ENCODE data around the gene NECTIN4. TPM values are rescaled to one million over a fixed set of nuclear protein-coding genes. Genes with fewer than 3 reads are reported as not detected.
"Not testable (repeated sequence)": the region's sequence is repeated elsewhere in the genome, so short reads cannot be mapped to it uniquely, and the experiment has no call there.

NECTIN4 gene
- total RNA-seq, 2 experiments from 2014 or later: not detected

DNA sequence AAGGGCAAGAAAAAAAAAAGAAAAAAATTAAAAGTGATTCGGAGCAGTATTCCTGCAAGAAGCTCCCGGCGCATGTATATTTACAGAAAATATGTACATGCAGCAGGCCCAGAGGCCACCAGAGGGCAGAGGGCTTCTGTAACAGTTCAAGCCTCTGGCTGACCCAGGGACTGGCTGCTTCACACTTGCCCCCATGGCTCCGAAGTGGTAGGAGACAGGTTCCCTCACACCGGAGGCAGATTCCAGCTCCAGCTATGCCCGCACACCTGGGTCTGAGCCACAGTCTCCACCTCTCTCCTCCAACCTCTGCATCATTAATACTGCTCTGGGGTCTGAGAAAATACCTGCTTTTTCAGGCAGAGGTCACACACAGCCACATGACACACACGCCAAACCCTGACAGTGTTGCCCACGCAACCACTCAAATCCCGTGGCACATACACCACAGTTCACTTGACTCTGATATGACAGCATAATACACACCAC is 17.4 kb downstream of the NECTIN4 start:
- H3K4me1 Mint-ChIP-seq (ENCODE audit: low read depth): peaks cover 60% of the 10 kb centered on the region
- POLR2A ChIA-PET: interaction anchor here (0.6 to 6.2 kb wide), 7 partner anchors 22 to 97 kb away, joined by 3 to 141 read pairs (median 5); partner anchors contain the start of genes F11R, KLHDC9 and USF1
- DNase-seq (peak; percentile 75), ATAC-seq (no peak)
- H3K27ac Mint-ChIP-seq: peak overlapping the region; percentile 26
- no peak overlapping the region for H3K4me3 Mint-ChIP-seq
- CTCF ChIA-PET: interaction anchor here (0.5 to 16.9 kb wide), 23 partner anchors 8 to 369 kb away, joined by 3 to 292 read pairs (median 6); partner anchors contain the start of genes DEDD, F11R, KLHDC9 and NECTIN4
- H3K9me3 Mint-ChIP-seq (ENCODE audit: insufficient read depth): no peaks in the 10 kb centered on the region
- no peaks in the 10 kb centered on the region for H3K27me3 Mint-ChIP-seq (ENCODE audit: low read depth)
- H3K36me3 Mint-ChIP-seq (ENCODE audit: low read depth): peaks cover 25% of the 10 kb centered on the region

- Mint-ChIP-seq H3K36me3 (ENCODE audit: low read depth) (peaks cover 32% of the 10 kb centered on the region), H3K4me3 (peak overlapping the region; percentile 92), H3K27me3 (ENCODE audit: low read depth) (no peaks in the 10 kb centered on the region), H3K27ac (peak overlapping the region; percentile 99), H3K4me1 (ENCODE audit: low read depth) (peaks cover 67% of the 10 kb centered on the region), H3K9me3 (ENCODE audit: insufficient read depth) (no peaks in the 10 kb centered on the region)
- ChIA-PET POLR2A (interaction anchor here (1.0 to 6.2 kb wide), 13 partner anchors 9 to 272 kb away, joined by 3 to 141 read pairs (median 6); partner anchors contain the start of genes DEDD, F11R, KLHDC9 and NDUFS2), CTCF (interaction anchor here (0.6 to 16.9 kb wide), 23 partner anchors 9 to 368 kb away, joined by 3 to 292 read pairs (median 7); partner anchors contain the start of genes KLHDC9, NIT1, PFDN2 and PPOX)
- DNase-seq (no peak), ATAC-seq (no peak)
Observed at GRCh38 chr1:161070761-161071160, 18.6 kb downstream of the NECTIN4 start.

- Mint-ChIP-seq H3K4me1 (ENCODE audit: low read depth) (peaks cover 71% of the 10 kb centered on the region), H3K9me3 (ENCODE audit: insufficient read depth) (no peaks in the 10 kb centered on the region), H3K36me3 (ENCODE audit: low read depth) (peaks cover 36% of the 10 kb centered on the region), H3K27me3 (ENCODE audit: low read depth) (no peaks in the 10 kb centered on the region), H3K4me3 (peak within 1 kb of the TSS; percentile 92), H3K27ac (peak within 1 kb of the TSS; percentile 99)
- DNase-seq: peak; percentile 96
- ChIA-PET CTCF (interaction anchor here (0.5 to 16.9 kb wide), 17 partner anchors 10 to 241 kb away, joined by 3 to 292 read pairs (median 9); partner anchors contain the start of genes KLHDC9, PPOX, TSTD1 and USF1), POLR2A (interaction anchor here (0.5 to 6.2 kb wide), 27 partner anchors 9 to 370 kb away, joined by 3 to 141 read pairs (median 5); partner anchors contain the start of genes CD48, DEDD, F11R and KLHDC9)
- ATAC-seq: peak; percentile 78
Observed at GRCh38 chr1:161069731-161070270, 19.6 kb downstream of the NECTIN4 start, which contains the start of gene ARHGAP30. Gene ARHGAP30, minus strand, starts transcription at chr1:161069891. Its CDS starts 267 bp downstream, at chr1:161069624.

GRCh38 chr1:161069241-161069640 is 20.1 kb downstream of the NECTIN4 start:
- H3K4me3 Mint-ChIP-seq: peak overlapping the region; percentile 92
- H3K27me3 Mint-ChIP-seq (ENCODE audit: low read depth): no peaks in the 10 kb centered on the region
- ATAC-seq: peak; percentile 3
- CTCF ChIA-PET: interaction anchor here (0.6 to 16.9 kb wide), 17 partner anchors 10 to 157 kb away, joined by 3 to 292 read pairs (median 4); partner anchors contain the start of genes DEDD, KLHDC9, PPOX and TOMM40L
- peaks cover 41% of the 10 kb centered on the region for H3K36me3 Mint-ChIP-seq (ENCODE audit: low read depth)
- H3K9me3 Mint-ChIP-seq (ENCODE audit: insufficient read depth): no peaks in the 10 kb centered on the region
- peaks cover 73% of the 10 kb centered on the region for H3K4me1 Mint-ChIP-seq (ENCODE audit: low read depth)
- POLR2A ChIA-PET: interaction anchor here (0.5 to 6.2 kb wide), 32 partner anchors 8 to 424 kb away, joined by 3 to 141 read pairs (median 4); partner anchors contain the start of genes CD48, DEDD, F11R and KLHDC9
- peak overlapping the region; percentile 99 for H3K27ac Mint-ChIP-seq
- DNase-seq: no peak

- CTCF ChIA-PET: interaction anchor here (0.6 to 16.9 kb wide), 13 partner anchors 14 to 157 kb away, joined by 3 to 292 read pairs (median 3); partner anchors contain the start of genes DEDD, KLHDC9, NDUFS2 and PPOX
- DNase-seq (peak; percentile 92), ATAC-seq (peak; percentile 73)
- POLR2A ChIA-PET: interaction anchor here (0.6 to 6.2 kb wide), 27 partner anchors 8 to 860 kb away, joined by 3 to 141 read pairs (median 4); partner anchors contain the start of genes CD48, DEDD, F11R and KLHDC9
- peaks cover 48% of the 10 kb centered on the region for H3K36me3 Mint-ChIP-seq (ENCODE audit: low read depth)
- no peaks in the 10 kb centered on the region for H3K27me3 Mint-ChIP-seq (ENCODE audit: low read depth)
- no peaks in the 10 kb centered on the region for H3K9me3 Mint-ChIP-seq (ENCODE audit: insufficient read depth)
- H3K4me1 Mint-ChIP-seq (ENCODE audit: low read depth): peaks cover 73% of the 10 kb centered on the region
- H3K4me3 Mint-ChIP-seq: peak overlapping the region; percentile 92
- H3K27ac Mint-ChIP-seq: peak overlapping the region; percentile 99
Observed at GRCh38 chr1:161068306-161069234, 20.8 kb downstream of the NECTIN4 start.

DNA sequence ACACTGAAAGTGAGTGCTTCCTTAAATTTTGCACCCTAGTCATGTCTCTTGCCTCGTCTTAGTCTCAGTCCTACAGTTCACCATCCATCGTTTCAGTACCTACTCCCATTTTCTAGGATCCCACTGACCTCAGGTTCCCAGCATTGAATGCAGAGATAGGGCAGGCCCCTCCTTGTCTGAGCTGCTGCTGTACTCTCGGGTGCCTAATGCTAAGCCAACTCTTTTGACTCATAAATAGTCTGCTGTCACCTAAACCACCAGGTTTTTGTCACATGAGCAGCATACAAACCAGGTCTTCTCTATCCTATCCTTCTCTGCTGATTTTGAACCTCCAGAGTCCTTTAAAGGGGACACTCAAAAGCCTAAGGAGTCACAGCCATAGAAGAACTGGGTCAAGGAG is 22.7 kb downstream of the NECTIN4 start:
- ChIA-PET POLR2A (interaction anchor here (1.4 kb wide), 1 partner anchor 21 kb away, joined by 6 read pairs; the partner anchor contains the start of gene USF1), CTCF (interaction anchor here (0.6 to 16.9 kb wide), 3 partner anchors 24 to 98 kb away, joined by 3 to 292 read pairs (median 114); partner anchors contain the start of genes KLHDC9, TSTD1 and USF1)
- Mint-ChIP-seq H3K27me3 (ENCODE audit: low read depth) (no peaks in the 10 kb centered on the region), H3K4me3 (peak overlapping the region; percentile 92), H3K4me1 (ENCODE audit: low read depth) (peaks cover 74% of the 10 kb centered on the region), H3K9me3 (ENCODE audit: insufficient read depth) (no peaks in the 10 kb centered on the region), H3K27ac (peak overlapping the region; percentile 99), H3K36me3 (ENCODE audit: low read depth) (peaks cover 63% of the 10 kb centered on the region)
- no peak for ATAC-seq
- no peak for DNase-seq

DNA sequence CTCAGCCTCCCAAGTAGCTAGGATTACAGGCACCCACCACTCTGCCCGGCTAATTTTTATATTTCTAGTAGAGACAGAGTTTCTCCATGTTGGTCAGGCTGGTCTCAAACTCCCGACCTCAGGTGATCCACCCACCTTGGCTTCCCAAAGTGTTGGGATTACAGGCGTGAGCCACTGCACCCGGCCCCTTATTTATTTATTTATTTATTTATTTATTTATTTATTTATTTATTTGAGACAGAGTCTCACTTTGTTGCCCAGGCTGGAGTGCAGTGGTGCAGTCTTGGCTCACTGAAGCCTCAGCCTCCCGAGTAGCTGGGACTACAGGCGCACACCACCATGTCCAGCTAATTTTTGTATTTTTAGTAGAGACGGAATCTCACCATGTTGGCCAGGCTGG is 23.7 kb downstream of the NECTIN4 start:
- Mint-ChIP-seq H3K36me3 (ENCODE audit: low read depth) (peaks cover 70% of the 10 kb centered on the region), H3K4me3 (peak overlapping the region; percentile 92), H3K4me1 (ENCODE audit: low read depth) (peaks cover 69% of the 10 kb centered on the region)
- ATAC-seq; H3K27me3 Mint-ChIP-seq (ENCODE audit: low read depth); H3K27ac Mint-ChIP-seq; DNase-seq; H3K9me3 Mint-ChIP-seq (ENCODE audit: insufficient read depth): not testable (repeated sequence)
- POLR2A ChIA-PET: interaction anchor here (0.6 to 1.5 kb wide), 4 partner anchors 20 to 960 kb away, joined by 3 to 8 read pairs (median 5); partner anchors contain the start of genes KLHDC9 and USF1
- CTCF ChIA-PET: interaction anchor here (1.5 to 16.9 kb wide), 3 partner anchors 23 to 92 kb away, joined by 3 to 292 read pairs (median 114); partner anchors contain the start of genes KLHDC9, TSTD1 and USF1

GRCh38 chr1:161063936-161064335 is 25.4 kb downstream of the NECTIN4 start:
- H3K27ac Mint-ChIP-seq: peak overlapping the region; percentile 78
- H3K4me1 Mint-ChIP-seq (ENCODE audit: low read depth): peaks cover 74% of the 10 kb centered on the region
- CTCF ChIA-PET: interaction anchor here (8.8 kb wide), 1 partner anchor 21 kb away, joined by 114 read pairs; the partner anchor contains the start of genes TSTD1 and USF1
- not testable (repeated sequence) for ATAC-seq; H3K27me3 Mint-ChIP-seq (ENCODE audit: low read depth); DNase-seq; H3K9me3 Mint-ChIP-seq (ENCODE audit: insufficient read depth)
- H3K4me3 Mint-ChIP-seq: peak overlapping the region; percentile 66
- H3K36me3 Mint-ChIP-seq (ENCODE audit: low read depth): peaks cover 75% of the 10 kb centered on the region
- POLR2A ChIA-PET: interaction anchor here (1.3 to 1.5 kb wide), 2 partner anchors 17 to 34 kb away, joined by 3 to 8 read pairs; partner anchors contain the start of gene KLHDC9

GRCh38 chr1:161061419-161061818 is 27.9 kb downstream of the NECTIN4 start:
- Mint-ChIP-seq H3K36me3 (ENCODE audit: low read depth) (peaks cover 67% of the 10 kb centered on the region), H3K27me3 (ENCODE audit: low read depth) (no peaks in the 10 kb centered on the region), H3K9me3 (ENCODE audit: insufficient read depth) (no peaks in the 10 kb centered on the region), H3K27ac (no peak overlapping the region), H3K4me1 (ENCODE audit: low read depth) (peaks cover 64% of the 10 kb centered on the region), H3K4me3 (no peak overlapping the region)
- DNase-seq: no peak
- no peak for ATAC-seq
- CTCF ChIA-PET: interaction anchor here (0.7 to 2.8 kb wide), 4 partner anchors 10 to 77 kb away, joined by 3 to 9 read pairs (median 5); no protein-coding TSS in a partner anchor
- POLR2A ChIA-PET: interaction anchor here (0.6 to 2.3 kb wide), 4 partner anchors 9 to 871 kb away, joined by 3 to 7 read pairs (median 5); partner anchors contain the start of genes ARHGAP30 and USF1

DNA sequence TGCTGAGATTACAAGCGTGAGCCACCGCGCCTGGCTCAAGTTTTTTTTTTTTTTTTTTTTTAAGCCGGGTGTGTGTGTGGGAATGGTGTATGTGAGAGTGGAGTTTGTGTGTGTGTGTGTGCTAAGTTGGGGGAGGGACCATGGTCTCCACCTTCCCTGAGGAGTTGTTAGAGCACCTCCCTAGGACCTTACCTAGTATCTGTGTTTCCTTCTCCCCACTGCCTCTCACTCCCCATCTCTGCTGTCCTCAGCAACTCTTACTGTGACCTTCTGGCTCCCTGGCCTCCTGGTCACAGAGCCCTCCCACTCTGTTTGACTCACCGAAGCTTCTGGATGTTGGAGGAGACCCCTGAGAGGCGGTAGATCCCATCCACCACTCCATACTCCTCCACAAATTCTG is 30.1 kb downstream of the NECTIN4 start:
- no peaks in the 10 kb centered on the region for H3K27me3 Mint-ChIP-seq (ENCODE audit: low read depth)
- H3K4me1 Mint-ChIP-seq (ENCODE audit: low read depth): peaks cover 52% of the 10 kb centered on the region
- no peak overlapping the region for H3K4me3 Mint-ChIP-seq
- H3K9me3 Mint-ChIP-seq (ENCODE audit: insufficient read depth): no peaks in the 10 kb centered on the region
- CTCF ChIA-PET: interaction anchor here (0.9 kb wide), 1 partner anchor 232 kb away, joined by 3 read pairs; no protein-coding TSS in a partner anchor
- POLR2A ChIA-PET: interaction anchor here (1.0 kb wide), 1 partner anchor 9 kb away, joined by 7 read pairs; no protein-coding TSS in a partner anchor
- no peak overlapping the region for H3K27ac Mint-ChIP-seq
- DNase-seq (no peak), ATAC-seq (no peak)
- H3K36me3 Mint-ChIP-seq (ENCODE audit: low read depth): peaks cover 72% of the 10 kb centered on the region

Data from activated CD8-positive, alpha-beta T cell treated with anti-CD3 and anti-CD28 coated beads, Interleukin-2, amount 10 ng/mL, durations not matched to agents 7 days and 5 days (primary cell).